K562 (cell line): ENCODE data around the gene USP7. TPM values are rescaled to one million over a fixed set of nuclear protein-coding genes. Genes with fewer than 3 reads are reported as not detected.

Experiments used
- DDX20 ChIP-seq: fragments of 450-650 bp; IDR thresholded peaks from 2 replicates; pipeline ENCODE4 v1.6.1; 2016; ENCODE audit warnings: missing genetic modification characterization, low read depth, mild to moderate bottlenecking, missing compliant biosample characterization, moderate library complexity
- E2F5 ChIP-seq: sonication (generic); formaldehyde crosslinking; IDR thresholded peaks from 2 replicates; pipeline ENCODE4 v1.8.0; 2022; ENCODE audit warnings: mild to moderate bottlenecking, missing genetic modification reagents
- ELK3 ChIP-seq: fragments of 450-650 bp; formaldehyde crosslinking; IDR thresholded peaks from 2 replicates; pipeline ENCODE4 v1.4.0; 2020; ENCODE audit warnings: mild to moderate bottlenecking
- FOXA1 ChIP-seq: fragments of 450-650 bp; IDR thresholded peaks from 2 replicates; pipeline ENCODE4 v1.6.1; 2016; ENCODE audit warnings: mild to moderate bottlenecking, borderline replicate concordance
- HMBOX1 ChIP-seq: sonication (generic); IDR thresholded peaks from 2 replicates; pipeline ENCODE4 v1.6.1; 2016
- IFI16 ChIP-seq: fragments of 250-450 bp; sonication (Bioruptor Pico); IDR thresholded peaks from 2 replicates; pipeline ENCODE4 v2.1.2; 2022; ENCODE audit warnings: mild to moderate bottlenecking, inconsistent platforms
- ILF3 ChIP-seq: fragments of 450-650 bp; IDR thresholded peaks from 2 replicates; pipeline ENCODE4 v1.6.1; 2018; ENCODE audit warnings: antibody characterized with exemption, mild to moderate bottlenecking, moderate library complexity, borderline replicate concordance
- IRF1 ChIP-seq: sonication (generic); formaldehyde crosslinking; IDR thresholded peaks from 2 replicates; pipeline ENCODE4 v1.8.0; 2022; ENCODE audit warnings: missing genetic modification reagents, mild to moderate bottlenecking, borderline replicate concordance
- LARP7 ChIP-seq: fragments of 450-650 bp; IDR thresholded peaks from 2 replicates; pipeline ENCODE4 v1.6.1; 2016
- MBD2 ChIP-seq: sonication (generic); IDR thresholded peaks from 2 replicates; pipeline ENCODE4 v1.6.1; 2016; ENCODE audit warnings: low read depth, borderline replicate concordance
- NCOA4 ChIP-seq: fragments of 450-650 bp; IDR thresholded peaks from 2 replicates; pipeline ENCODE4 v1.6.1; 2018; ENCODE audit warnings: mild to moderate bottlenecking; ENCODE audit not compliant: partially characterized antibody
- PBX2 ChIP-seq, 2 experiments: IDR thresholded peaks in 1 of 2; conservative IDR thresholded peaks in 1 of 2; 2 replicates each; pipeline ENCODE4 v1.6.1; 2016; ENCODE audit warnings: low read depth in 2 of 2, mild to moderate bottlenecking in 1 of 2, missing compliant biosample characterization in 1 of 2, missing genetic modification characterization in 1 of 2, moderate library complexity in 1 of 2
- PYGO2 ChIP-seq: fragments of 450-650 bp; IDR thresholded peaks from 2 replicates; pipeline ENCODE4 v1.6.1; 2016; ENCODE audit warnings: mild to moderate bottlenecking, missing genetic modification characterization, moderate library complexity, missing compliant biosample characterization
- RB1 ChIP-seq: fragments of 450-650 bp; IDR thresholded peaks from 2 replicates; pipeline ENCODE4 v1.6.1; 2017; ENCODE audit warnings: low read depth, mild to moderate bottlenecking
- RBM15 ChIP-seq: fragments of 200-400 bp; formaldehyde crosslinking; IDR thresholded peaks from 2 replicates; pipeline ENCODE4 v1.6.1; 2018; ENCODE audit warnings: mild to moderate bottlenecking, low read length, moderate library complexity; ENCODE audit not compliant: insufficient read depth
- THRA ChIP-seq: fragments of 450-650 bp; IDR thresholded peaks from 2 replicates; pipeline ENCODE4 v1.6.1; 2017; ENCODE audit warnings: mild to moderate bottlenecking, moderate library complexity
- TSC22D4 ChIP-seq: fragments of 450-650 bp; IDR thresholded peaks from 2 replicates; pipeline ENCODE4 v1.6.1; 2016; ENCODE audit warnings: missing genetic modification characterization, missing biosample characterization, control low read depth
- XRCC4 ChIP-seq: IDR thresholded peaks from one replicate; pipeline ENCODE4 v1.6.1; 2011; ENCODE audit not compliant: insufficient read depth, insufficient read length; ENCODE audit errors: extremely low read depth
- ZNF239 ChIP-seq: fragments of 250-450 bp; sonication (Bioruptor Pico); IDR thresholded peaks from 2 replicates; pipeline ENCODE4 v1.4.0; 2020; ENCODE audit warnings: mild to moderate bottlenecking
- polyA plus RNA-seq, 8 experiments: library from polyadenylated mRNA; depleted of rRNA in 4 of 8; stranded (reverse) in 5 of 8; unstranded in 3 of 8; fragments of >200 nt; fragmentation: Nextera tagmentation in 2 of 8; fragmentation: Illumina TruSeq in 1 of 8; extraction: Ambion mirVana in 2 of 8; extraction: Trizol in 1 of 8; gene quantifications; 2 replicates each; pipeline versions ENCODE4 v1.2.1 to v1.2.3, GENCODE V29; 2011 to 2014; ENCODE audit warnings: inconsistent platforms in 1 of 8, missing spikeins in 1 of 8
- total RNA-seq, 7 experiments: library from RNA; depleted of rRNA in 6 of 7; stranded (reverse); fragments of >200 nt in 6 of 7; fragmentation: Illumina TruSeq in 2 of 7; extraction: Trizol in 2 of 7; gene quantifications; 2 replicates each; pipeline versions ENCODE4 v1.2.1 to v1.2.3, GENCODE V29; 2011 to 2021; ENCODE audit warnings: low replicate concordance in 1 of 7
- TF ChIP-seq, protein P1 (sequence below): sonication (generic); formaldehyde crosslinking; IDR thresholded peaks from 2 replicates; pipeline ENCODE4 v1.9.0; 2022; ENCODE audit warnings: mild to moderate bottlenecking, missing genetic modification reagents

Gene USP7
- total and polyA plus RNA-seq, 9 of the 15 experiments (the other 6 are each of a cell fraction or from before 2014, with no cell fraction given) = 17.1 to 145 (median 57.9) TPM

GRCh38 chr16:8962393-8963009 is 1.2 kb downstream of the USP7 start (continued):
- TF ChIP-seq IRF1 (CRISPR knock-in tag) (no peak), MBD2 (no peak), ZNF239 (CRISPR knock-in tag) (no peak), E2F5 (no peak), FOXA1 (no peak), ILF3 (no peak), LARP7 (no peak), NCOA4 (no peak), HMBOX1 (no peak), IFI16 (no peak), XRCC4 (no peak), PBX2 (CRISPR knock-in tag; IDR thresholded peaks at IDR 0.05; ENCODE audit: low read depth) (no peak), PBX2 (tag; conservative IDR thresholded peaks at IDR 0.05; ENCODE audit: low read depth) (no peak), PYGO2 (tag) (no peak), ELK3 (no peak), DDX20 (tag) (no peak), TSC22D4 (no peak), RB1 (0 out of 2 replicates have a peak, but pooled peaks have one; percentile 10), RBM15 (no peak), THRA (no peak)
- TF ChIP-seq, protein P1, sequence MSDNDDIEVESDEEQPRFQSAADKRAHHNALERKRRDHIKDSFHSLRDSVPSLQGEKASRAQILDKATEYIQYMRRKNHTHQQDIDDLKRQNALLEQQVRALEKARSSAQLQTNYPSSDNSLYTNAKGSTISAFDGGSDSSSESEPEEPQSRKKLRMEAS = 0 out of 2 replicates have a peak, but pooled peaks have one; percentile 24
